Lower lobe of right lung (tissue), 2 donors: ENCODE measurements around the gene PDE6G. TPM values are rescaled to one million over a fixed set of nuclear protein-coding genes. Genes with fewer than 3 reads are reported as not detected.
A peak's percentile ranks its signal among the peaks of the same experiment; 100 is the strongest.

ENCODE experiments used
- ATAC-seq, 2 donors: fragments of 200-7000 bp; cut with Tn5 transposase; one replicate each; pipeline ENCODE4 v1.9.1; 2020 to 2022; ENCODE audit warnings: mild to moderate bottlenecking in 2 of 2, moderate library complexity in 2 of 2
- DNase-seq: peaks from one replicate; pipeline ENCODE4 v3.0.0-alpha.2; 2020
- H3K27ac ChIP-seq: fragments of 200-600 bp; one replicate; pipeline ENCODE4 v1.8.0; 2022
- H3K27me3 ChIP-seq: fragments of 200-600 bp; one replicate; pipeline ENCODE4 v1.8.0; 2022; ENCODE audit warnings: low read depth
- H3K36me3 ChIP-seq: fragments of 200-600 bp; one replicate; pipeline ENCODE4 v1.8.0; 2022; ENCODE audit warnings: mild to moderate bottlenecking
- H3K4me1 ChIP-seq: fragments of 200-600 bp; one replicate; pipeline ENCODE4 v1.8.0; 2022
- H3K4me3 ChIP-seq: fragments of 200-600 bp; one replicate; pipeline ENCODE4 v1.8.0; 2022; ENCODE audit warnings: mild to moderate bottlenecking
- H3K9me3 ChIP-seq: fragments of 200-600 bp; one replicate; pipeline ENCODE4 v1.8.0; 2022
- intact Hi-C: fragments of 100-400 bp; cut with DNase I; formaldehyde crosslinking; loops from one replicate; pipeline ENCODE4 v1.11.0; 2022
- total RNA-seq: library from RNA; stranded (reverse); fragmentation: NEBNext Ultra II Directional; extraction: Animal tissue kit (Norgen Biotek cat#: 25700); gene quantifications from one replicate; pipeline ENCODE4 v1.2.1, GENCODE V29; 2021
- TF ChIP-seq, protein P1 (sequence below): fragments of 200-600 bp; IDR thresholded peaks from one replicate; pipeline ENCODE4 v1.8.0; 2022; ENCODE audit warnings: antibody characterized with exemption, mild to moderate bottlenecking
- donor health status: DM: no; HTN: yes; CAD: no; lungs with severe emphysema.

Gene PDE6G
- total RNA-seq, 1 donor from 2014 or later: 2.0 TPM

DNA sequence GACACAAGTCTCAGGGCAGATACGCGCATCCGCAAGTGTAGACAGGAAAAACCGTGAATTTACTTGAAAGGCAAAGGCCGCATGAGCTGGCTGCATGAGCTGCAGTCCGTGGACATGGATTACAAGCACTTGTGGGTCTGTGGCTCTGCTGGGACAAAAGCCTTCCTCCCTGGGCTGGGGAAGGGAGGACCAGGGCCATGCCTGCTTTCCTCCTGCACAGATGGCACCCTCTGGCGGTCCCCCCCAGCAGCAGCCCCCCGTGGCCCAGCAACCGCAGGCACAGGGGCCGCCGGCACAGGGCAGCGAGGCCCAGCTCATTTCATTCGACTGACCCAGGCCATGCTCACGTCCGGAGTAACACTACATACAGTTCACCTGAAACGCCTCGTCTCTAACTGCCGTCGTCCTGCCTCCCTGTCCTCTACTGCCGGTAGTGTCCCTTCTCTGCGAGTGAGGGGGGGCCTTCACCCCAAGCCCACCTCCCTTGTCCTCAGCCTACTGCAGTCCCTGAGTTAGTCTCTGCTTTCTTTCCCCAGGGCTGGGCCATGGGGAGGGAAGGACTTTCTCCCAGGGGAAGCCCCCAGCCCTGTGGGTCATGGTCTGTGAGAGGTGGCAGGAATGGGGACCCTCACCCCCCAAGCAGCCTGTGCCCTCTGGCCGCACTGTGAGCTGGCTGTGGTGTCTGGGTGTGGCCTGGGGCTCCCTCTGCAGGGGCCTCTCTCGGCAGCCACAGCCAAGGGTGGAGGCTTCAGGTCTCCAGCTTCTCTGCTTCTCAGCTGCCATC lies 45.1 kb upstream of the PDE6G start:
- Histone ChIP-seq H3K4me3 (peak overlapping the region; percentile 95), H3K36me3 (peaks cover 63% of the 10 kb centered on the region), H3K27ac (peak overlapping the region; percentile 98), H3K4me1 (peaks cover 36% of the 10 kb centered on the region), H3K27me3 (no peaks in the 10 kb centered on the region), H3K9me3 (no peaks in the 10 kb centered on the region)
- intact Hi-C loops: no loop called here
- no peak for ATAC-seq
- TF ChIP-seq, protein P1, sequence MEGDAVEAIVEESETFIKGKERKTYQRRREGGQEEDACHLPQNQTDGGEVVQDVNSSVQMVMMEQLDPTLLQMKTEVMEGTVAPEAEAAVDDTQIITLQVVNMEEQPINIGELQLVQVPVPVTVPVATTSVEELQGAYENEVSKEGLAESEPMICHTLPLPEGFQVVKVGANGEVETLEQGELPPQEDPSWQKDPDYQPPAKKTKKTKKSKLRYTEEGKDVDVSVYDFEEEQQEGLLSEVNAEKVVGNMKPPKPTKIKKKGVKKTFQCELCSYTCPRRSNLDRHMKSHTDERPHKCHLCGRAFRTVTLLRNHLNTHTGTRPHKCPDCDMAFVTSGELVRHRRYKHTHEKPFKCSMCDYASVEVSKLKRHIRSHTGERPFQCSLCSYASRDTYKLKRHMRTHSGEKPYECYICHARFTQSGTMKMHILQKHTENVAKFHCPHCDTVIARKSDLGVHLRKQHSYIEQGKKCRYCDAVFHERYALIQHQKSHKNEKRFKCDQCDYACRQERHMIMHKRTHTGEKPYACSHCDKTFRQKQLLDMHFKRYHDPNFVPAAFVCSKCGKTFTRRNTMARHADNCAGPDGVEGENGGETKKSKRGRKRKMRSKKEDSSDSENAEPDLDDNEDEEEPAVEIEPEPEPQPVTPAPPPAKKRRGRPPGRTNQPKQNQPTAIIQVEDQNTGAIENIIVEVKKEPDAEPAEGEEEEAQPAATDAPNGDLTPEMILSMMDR: no peak
- no peak for DNase-seq

DNA sequence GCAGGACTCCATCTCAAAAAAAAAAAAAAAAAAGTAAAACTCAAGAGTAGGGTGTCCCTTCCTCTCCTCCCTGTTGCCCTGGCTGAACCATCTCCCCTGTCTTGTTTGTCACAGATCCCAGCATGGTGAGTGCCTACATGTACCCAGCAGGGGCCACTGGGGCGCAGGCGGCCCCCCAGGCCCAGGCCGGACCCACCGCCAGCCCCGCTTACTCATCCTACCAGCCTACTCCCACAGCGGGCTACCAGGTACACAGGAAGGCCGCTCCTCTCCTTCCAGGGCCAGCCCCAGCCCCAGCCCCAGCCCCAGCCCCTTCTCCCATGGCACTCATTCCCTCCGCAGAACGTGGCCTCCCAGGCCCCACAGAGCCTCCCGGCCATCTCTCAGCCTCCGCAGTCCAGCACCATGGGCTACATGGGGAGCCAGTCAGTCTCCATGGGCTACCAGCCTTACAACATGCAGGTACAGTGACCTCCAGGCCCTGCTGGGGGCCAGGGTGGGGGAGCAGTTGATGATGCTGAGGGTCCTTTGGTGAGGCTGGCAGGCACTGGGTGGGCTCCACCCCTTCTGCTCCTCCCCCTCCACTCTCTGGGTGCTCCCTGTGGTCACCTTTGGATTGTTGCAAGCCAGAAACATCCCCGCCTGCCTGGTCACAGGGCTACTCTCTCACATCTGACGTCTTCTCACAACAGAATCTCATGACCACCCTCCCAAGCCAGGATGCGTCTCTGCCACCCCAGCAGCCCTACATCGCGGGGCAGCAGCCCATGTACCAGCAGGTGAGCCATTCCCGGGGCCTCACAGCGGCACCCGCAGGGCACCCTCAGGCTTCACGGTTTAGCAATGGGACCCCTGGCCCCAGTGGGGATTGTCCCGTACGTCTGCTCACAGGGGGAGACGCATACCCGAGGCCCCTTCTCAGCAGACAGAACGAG lies 44.3 kb upstream of the PDE6G start:
- intact Hi-C loops: no loop called here
- no peak for ATAC-seq

DNA sequence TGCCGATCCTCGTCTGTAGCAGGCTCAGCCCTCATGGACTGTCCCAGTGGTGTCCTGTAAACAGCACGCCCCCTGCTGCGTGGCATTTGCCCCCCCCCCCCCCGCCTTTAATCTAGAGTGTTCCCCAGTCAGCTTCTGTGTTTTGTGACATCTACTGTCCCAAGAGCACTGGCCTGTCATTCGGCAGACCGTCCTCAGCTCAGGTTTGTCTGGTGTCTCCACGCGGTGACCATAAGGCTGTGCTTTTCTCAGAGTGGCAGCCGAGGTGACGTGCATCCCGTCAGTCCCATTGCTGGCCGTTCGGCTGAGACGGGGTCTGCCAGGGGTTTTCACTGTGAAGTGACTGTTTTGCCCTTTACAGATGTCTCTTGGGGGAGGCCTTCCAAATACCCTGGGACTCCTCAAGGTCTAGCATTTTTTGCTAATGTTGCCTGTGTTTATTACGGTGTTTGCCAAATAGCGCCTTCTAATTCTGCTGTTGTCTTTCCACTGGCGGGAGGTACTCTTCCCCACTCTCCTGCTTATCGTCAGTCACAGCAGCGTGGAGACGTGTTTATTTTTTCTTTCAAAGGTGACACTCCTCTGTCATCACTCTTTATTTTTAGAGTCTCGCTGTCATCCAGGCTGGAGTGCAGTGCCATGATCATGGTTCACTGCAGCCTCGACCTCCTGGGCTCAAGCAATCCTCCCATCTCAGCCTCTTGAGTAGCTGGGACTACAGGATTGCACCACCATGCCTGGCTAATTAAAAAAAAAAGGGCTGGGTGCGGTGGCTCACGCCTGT lies 41.1 kb upstream of the PDE6G start:
- Histone ChIP-seq H3K4me3 (no peak overlapping the region), H3K27ac (no peak overlapping the region), H3K36me3 (peaks cover 92% of the 10 kb centered on the region), H3K27me3 (no peaks in the 10 kb centered on the region), H3K9me3 (no peaks in the 10 kb centered on the region), H3K4me1 (peaks cover 21% of the 10 kb centered on the region)
- TF ChIP-seq, protein P1: no peak
- DNase-seq: no peak
- no peak for ATAC-seq
- intact Hi-C loops: no loop called here

More for the DNA sequence above, 44.3 kb upstream of the PDE6G start:
- peaks cover 36% of the 10 kb centered on the region for H3K4me1 ChIP-seq
- H3K9me3 ChIP-seq: no peaks in the 10 kb centered on the region
- H3K27ac ChIP-seq: no peak overlapping the region
- DNase-seq: no peak
- H3K4me3 ChIP-seq: no peak overlapping the region
- TF ChIP-seq, protein P1: no peak
- peaks cover 63% of the 10 kb centered on the region for H3K36me3 ChIP-seq
- H3K27me3 ChIP-seq: no peaks in the 10 kb centered on the region

DNA sequence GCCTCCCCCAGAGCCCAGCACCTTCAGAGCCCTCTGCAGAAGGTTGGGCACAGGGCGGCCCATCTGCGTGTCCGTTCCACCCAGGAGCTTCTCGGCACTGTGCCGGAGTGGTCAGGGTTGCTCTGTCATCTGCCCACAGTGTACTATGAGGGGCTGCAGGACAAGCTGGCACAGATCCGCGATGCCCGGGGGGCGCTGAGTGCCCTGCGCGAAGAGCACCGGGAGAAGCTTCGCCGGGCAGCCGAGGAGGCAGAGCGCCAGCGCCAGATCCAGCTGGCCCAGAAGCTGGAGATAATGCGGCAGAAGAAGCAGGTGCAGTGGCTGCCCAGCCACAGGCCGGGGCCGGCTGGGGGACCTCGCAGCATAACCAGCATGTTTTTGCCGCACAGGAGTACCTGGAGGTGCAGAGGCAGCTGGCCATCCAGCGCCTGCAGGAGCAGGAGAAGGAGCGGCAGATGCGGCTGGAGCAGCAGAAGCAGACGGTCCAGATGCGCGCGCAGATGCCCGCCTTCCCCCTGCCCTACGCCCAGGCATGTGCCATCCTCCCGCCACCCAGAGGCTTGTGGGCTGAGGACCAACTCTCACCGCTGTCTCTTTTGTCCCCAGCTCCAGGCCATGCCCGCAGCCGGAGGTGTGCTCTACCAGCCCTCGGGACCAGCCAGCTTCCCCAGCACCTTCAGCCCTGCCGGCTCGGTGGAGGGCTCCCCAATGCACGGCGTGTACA lies 40.0 kb upstream of the PDE6G start:
- intact Hi-C loops: no loop called here
- TF ChIP-seq, protein P1: no peak
- H3K36me3 ChIP-seq: peaks cover 96% of the 10 kb centered on the region

More for the DNA sequence above, 40.0 kb upstream of the PDE6G start:
- no peaks in the 10 kb centered on the region for H3K27me3 ChIP-seq
- no peak overlapping the region for H3K27ac ChIP-seq
- no peak overlapping the region for H3K4me3 ChIP-seq
- H3K9me3 ChIP-seq: no peaks in the 10 kb centered on the region
- ATAC-seq (no peak), DNase-seq (no peak)
- H3K4me1 ChIP-seq: peaks cover 11% of the 10 kb centered on the region
